Activated CD4-positive, alpha-beta T cell treated with anti-CD3 and anti-CD28 coated beads, Interleukin-2, Interleukin-6, amounts not matched to agents 100 ng/mL and 50 ng/mL, durations not matched to agents 16 hours and 8 hours (primary cell): ENCODE data around the gene C4orf17.
"Not testable (repeated sequence)": the region's sequence is repeated elsewhere in the genome, so short reads cannot be mapped to it uniquely, and the experiment has no call there.

ENCODE experiments used
- DNase-seq: peaks from one replicate; pipeline ENCODE4 v3.0.0-alpha.2; 2020

Gene C4orf17

DNA sequence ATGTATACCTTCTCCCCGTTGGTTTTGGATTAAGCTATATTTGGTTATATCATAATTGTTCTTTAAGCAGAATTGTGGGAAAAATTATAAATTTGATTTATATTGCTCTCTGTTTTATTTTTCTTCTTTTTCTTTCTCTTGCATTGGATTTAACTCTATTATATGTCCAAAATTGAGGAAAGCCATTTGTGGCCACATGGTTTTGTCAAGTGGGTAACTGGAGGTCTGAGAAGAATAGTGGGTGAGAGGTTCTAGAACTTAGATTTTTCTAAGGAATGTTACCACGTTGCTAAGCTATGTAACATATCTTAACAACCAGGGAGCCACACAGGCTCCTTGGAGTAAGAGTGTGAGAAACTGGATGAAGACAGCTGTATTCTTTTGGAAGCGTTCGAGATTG is at the start of gene C4orf17:
Gene C4orf17, plus strand, starts transcription at position 301 of the 400 bp plus-strand sequence. CDS start 2,061 bp downstream, outside the sequence.
- no peak for DNase-seq

DNA sequence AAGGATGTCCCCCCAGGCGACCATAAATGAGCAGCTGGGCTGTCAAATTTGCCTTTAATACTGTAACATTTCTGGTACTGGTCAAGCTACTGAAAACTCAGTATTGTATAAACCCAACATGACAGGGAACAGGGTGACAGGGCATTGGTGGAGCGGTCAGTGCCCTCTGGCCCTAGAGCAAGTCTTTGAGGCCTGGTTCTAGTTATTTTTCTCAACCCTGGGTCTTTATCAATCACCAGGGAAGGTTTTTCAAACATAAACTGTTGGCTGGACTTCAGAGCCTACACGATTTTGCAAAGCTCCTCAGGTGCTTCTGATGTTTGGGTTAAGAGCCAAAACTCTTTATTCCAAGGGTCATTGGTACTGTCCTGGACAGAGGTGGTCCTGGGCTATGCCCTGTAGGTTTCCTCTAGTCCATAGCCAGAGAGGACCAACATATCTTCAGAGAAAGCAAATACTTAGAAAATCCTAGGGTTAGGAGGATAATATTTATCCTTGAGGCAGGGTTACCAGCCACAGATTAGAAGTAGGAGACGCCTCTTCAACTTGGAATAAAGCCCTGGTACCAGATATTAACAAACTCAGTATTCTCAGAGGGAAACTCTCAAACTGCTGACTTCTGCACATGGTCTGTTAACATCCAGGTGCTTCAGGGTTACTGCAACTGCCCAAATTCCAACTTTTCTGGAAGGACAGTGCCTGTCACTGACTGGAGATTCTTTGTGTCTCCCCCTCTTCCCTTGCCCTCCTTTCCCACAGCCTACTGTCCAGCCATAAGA is 49.0 kb upstream of the C4orf17 start:
- no peak for DNase-seq

DNA sequence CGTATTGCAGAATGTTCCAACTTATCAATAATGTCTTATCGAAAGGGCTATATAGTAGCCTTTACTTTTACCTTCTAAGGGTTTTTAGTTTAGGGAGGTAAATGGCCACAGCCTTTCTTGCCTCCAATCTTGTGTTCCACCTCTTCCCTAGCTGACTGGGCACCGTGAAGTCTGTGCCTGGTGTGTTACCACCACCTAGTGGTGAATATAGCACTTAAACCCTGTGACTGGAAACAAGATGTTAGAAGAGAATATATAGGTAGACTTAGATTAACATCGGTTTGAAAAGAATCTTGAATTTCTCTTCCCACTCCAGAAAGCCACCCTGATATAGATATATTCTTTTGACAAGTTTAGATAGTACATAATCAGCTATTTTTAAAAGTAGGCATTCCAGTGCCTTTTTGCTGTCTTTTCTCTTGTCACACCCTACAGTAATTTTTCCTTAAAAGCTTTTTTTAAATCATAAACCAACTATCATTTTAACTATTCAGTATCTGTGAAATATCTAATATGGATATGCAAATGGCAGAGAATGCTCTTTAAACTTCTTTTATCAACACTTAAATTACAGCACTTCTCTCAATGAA is 47.9 kb upstream of the C4orf17 start:
- peak; percentile 76 for DNase-seq

DNA sequence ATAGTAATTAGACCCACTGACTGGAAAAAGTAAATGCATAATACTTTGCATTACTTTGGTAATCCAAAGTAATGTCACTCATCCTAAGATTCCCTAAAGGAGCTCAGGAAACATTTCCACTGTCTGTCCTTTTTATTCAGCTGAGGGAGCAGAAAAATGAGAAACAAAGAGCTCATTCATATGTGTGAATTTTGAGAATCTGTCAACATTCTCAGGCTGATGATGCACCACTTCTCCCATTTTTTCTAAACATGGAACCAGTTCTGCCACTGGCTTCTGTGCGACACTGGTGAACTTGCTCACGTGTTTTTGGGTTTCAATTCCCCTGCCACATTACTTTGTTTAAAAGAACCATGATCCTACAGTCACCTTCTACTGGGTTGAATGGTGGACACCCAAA is 47.3 kb upstream of the C4orf17 start:
- no peak for DNase-seq

DNA sequence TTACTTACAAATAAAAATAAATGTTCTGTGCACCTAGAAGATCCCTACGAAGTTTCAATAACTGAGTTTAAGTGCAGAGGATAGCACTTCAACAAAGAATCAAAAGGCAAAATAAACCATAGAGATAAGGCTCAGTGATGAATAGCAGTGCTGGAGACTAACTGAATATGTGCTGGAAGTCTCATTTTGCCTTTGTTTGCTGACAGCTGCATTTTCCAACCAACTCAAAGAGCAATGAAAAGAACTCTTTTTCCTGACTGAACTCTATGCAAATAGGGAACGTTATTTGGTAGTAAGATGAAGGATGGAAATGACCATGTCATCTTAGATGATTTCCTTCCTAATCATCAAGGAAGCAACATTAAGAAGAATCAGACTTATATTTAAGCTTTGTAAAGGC is 42.9 kb upstream of the C4orf17 start:
- no peak for DNase-seq

DNA sequence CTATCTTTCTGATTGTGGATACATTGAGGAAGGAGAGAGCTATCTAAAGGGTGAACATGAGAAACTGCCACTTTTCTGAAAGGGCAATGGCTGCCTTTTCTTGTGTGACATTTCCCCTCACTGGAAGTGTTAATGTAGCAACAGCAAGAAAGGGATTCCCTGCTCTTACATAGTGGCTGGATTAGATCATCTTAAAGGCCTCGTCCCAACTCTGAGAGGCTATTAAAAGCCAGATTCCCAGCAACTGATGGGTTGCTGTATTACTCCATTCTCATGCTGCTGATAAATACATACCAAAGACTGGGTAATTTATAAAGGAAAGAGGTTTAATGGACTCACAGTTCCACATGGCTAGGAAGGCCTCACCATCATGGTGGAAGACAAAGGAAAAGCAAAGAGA is 41.9 kb upstream of the C4orf17 start:
- DNase-seq, result no peak

DNA sequence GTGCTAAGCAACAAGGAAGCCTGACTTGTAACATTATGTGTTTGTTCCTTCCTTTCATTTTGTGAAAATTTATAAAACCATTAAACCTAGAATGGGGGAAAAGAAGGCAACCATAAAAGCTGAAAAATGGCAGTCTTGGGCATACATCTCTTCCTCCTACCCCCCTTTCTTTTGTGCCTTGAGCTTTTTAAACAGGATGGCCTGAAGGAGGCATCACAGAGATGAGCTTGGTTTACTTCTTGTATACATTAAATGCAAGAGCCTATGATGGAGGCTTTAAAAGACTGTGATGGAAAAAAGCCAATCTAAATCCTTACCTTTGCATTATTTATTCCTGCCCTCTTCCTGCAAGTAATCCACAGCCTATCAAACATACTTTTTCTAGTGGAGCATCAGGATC is 39.5 kb upstream of the C4orf17 start:
- DNase-seq, result no peak

DNA sequence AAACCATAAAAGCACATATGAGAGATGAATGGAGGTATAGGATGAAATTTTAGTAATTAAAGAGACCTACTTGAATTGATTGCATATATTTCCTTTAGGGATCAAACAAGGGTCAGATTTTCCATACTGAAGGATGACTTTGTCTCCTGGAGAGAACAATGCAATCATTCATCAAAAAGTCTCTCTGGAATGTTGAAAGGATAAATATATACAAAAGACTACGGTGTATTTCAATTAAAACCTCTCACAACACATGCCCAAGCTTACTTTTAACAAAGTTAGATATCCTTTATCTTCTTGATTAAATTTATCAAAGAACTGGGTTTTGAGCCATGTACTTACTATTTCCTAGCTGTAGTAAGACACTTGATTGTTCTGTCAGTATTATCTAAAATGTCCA is 38.9 kb upstream of the C4orf17 start:
- DNase-seq, result no peak

DNA sequence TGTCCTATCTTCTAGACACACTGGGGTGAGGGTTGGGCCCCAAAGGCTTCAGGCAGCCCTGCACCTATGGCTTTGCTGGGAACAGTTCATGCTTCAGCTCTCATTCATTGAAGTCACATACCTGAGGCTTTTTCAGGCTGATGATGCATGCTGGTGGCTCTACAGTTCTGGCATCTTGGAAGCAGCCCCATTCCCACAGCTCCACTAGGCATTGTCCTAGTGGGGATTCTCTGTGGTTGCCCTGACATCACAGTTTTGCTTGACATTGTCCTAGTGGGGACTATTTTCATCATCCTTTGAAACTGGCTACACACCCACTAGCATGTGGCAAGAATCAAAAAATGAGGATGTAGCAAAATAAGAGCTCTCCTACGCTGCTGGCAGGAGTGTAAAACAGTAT is 37.7 kb upstream of the C4orf17 start:
- DNase-seq, result no peak

DNA sequence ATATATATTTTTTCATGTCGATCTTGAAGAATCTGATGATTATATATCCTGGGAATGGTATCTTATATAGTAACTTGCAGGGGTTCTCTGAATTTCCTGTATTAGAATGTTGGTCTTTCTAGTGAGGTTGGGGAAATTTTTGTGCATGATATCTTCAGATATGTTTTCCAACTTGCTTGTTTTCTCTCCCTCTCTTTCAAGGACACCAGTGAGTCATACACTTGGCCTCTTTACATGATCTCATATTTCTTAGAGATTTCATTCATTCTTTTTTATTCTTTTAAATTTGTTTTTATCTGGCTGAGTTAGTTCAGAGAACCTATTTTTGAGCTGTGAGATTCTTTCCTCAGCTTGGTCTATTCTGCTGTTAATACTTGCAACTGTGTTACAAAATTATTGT is 27.2 kb upstream of the C4orf17 start:
- DNase-seq, result no peak

DNA sequence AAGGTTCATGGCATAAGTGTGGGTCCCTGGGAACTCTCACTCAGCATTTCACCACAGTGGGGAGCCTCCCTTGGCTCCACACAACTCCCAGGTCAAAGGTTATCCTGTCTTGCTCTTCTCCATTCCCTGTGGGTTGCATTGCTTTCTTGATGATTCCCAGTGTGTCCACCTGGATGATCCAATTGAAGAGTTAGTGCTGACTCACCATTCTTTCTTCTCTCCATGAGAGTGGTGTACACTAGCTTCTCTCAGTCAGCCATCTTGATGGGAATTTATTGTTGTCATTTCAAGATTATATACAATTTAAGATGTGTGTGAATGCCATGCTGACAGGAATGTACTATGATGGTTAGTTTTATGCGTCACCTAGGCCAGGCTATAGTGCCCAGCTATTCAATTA is 25.6 kb upstream of the C4orf17 start:
- DNase-seq, result no peak

DNA sequence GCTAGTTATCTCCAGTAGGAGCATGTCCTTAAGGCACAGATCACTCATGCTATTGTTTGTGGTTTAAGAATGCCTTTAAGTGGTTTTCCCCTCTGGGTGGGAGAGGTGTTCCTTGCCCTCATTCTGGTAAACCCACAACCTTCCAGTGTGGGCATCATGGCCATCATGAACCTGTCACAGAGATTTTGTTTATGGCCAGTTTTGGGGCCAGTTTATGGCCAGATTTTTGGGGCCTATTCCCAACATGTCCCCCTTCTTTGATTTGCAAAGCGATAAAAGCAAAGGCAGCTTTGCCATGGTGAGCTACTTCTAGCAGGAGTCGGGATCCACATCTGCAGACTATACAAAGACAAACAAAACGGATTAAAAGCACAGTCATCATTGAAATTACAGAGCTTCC is 24.2 kb upstream of the C4orf17 start:
- DNase-seq, result not testable (repeated sequence)

DNA sequence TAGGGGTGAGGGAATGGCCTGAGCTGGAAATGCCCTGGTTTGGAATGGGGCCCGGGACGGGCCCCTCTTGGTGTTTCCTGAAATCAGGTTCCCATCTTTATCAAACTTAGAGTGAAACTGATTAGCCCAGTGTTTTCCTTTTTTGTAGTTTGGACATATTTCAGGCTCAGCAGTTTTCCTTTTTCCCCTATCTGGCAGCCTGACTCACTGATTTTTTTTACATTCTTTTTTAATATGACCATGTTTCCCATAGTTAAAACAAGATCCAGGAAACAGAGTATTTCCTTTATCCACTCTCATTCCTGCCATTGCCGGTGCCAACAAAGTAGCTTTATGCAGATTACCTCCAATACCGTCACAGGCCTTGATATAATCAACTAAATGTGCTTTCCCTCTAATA is 20.5 kb upstream of the C4orf17 start:
- no peak for DNase-seq

DNA sequence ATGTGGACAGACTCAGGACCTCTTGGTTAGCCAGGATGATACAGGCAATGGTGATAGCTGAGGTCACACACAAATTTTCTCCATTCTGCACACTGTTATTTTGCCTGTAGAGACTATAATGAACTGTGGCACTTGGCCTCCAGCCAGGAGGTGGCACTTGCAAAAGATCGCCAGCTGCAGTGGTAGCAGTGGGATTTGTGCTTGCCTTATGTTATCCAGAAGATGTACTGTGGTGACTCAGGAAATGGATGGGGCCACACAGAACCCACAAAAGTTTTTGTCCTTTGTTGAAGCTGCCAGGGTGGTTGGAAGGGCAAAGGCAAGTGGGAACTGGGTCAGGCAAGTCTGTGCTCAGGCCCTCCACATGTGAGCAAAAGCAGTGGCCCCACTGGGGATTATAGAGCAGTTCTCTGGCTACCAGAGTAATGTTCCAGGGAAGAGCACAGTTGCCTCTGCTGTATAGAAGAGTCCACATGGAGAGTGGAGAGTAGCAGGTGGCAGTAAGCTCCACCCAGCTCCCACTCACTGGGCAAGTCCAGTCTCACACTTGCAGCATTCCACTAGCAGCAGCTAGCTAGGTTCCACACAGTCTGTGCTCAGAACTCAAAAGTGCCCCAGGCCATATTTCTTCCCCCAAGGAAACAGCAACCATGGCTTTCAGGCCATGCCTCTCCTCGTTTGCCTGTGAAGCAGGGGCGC is 5.9 kb upstream of the C4orf17 start:
- DNase-seq, result no peak

DNA sequence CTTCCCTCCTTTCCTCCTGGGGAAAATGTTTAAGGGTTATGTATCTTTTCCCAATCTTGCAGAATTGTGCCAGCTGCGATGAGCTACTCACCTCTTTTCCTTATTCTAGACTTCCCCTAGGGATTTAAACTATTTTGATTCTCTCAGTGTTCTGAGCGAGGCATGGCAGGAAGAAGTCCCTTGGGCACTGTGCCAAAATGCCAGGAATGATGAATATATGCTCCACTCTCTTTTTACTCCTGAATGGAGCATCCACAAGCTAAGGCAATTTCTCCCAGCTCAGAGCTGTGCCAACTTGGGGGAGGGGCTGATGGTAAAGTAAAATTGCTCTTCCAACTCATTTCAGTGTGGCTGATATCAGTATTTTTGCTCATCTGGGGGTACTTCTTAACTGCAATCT is 4.0 kb upstream of the C4orf17 start:
- no peak for DNase-seq

DNA sequence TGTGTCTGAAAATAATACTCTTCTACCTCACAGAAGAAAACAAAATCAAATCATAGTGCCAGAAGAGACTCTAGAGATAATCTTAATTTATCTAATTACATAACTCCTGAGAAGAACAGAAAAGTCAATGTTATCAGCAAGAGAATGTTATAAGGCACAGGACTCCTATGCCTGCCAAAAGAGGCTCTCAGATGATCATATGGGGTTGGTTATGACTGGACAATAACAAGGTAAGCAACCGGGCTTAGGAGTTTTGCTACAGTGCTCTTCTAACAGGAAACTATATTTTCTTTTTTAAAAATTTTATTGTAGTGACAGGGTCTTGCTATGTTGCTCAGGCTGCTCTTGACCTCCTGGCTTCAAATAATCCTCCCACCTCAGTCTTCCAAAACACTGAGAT is 3.5 kb upstream of the C4orf17 start:
- peak; percentile 44 for DNase-seq

DNA sequence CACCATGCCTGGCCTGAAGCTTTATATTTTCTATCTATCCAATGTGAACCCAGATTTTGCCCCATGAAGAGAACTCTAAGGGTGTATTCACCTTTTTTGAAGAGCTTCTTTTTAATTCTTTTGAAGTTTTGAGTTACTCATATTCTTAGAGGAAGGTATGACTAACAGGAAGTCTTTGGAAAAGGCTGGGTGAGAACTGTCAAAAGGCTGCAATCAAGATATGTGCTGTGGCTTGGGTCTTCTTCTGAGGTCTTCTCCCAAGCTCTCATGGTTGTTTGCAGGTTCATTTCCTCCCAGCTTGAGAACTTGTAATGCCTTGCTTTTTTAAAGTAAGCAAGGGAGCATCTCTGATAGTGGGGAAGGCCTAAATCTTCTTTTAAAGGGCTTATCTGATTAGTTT is 3.1 kb upstream of the C4orf17 start:
- peak; percentile 84 for DNase-seq

DNA sequence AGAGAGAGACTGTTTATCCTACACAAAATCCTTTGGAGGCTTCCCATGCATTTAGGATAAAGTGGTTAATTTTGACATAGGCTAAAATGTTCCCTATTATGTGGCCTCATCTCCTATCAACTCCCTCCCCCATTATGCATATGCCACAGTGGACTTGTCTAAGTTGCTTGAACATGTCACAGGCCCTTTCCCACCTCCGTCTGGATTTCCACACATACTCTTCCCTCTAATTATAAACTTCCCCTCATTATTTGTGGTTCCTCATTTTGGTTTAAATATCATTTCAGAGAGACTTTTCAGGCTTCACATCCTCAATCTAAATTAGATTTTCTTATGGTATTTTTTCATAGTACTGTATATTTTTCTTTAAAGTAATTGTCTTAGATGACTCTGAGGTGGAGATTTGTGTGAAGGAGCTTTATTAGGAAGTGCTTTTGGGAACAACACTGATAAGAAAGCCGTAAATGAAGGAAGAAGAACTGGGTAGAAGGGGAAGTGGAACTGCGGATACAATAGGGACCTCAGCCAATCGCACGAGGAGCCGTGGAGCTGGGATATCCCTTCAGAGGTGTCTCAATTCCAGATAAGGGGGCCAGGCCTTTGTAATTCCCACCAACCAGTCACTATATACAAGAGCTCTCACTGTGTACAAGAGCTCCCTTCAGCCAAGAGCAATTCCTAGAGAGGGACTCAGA is 7.9 kb downstream of the C4orf17 start:
- DNase-seq, result no peak

DNA sequence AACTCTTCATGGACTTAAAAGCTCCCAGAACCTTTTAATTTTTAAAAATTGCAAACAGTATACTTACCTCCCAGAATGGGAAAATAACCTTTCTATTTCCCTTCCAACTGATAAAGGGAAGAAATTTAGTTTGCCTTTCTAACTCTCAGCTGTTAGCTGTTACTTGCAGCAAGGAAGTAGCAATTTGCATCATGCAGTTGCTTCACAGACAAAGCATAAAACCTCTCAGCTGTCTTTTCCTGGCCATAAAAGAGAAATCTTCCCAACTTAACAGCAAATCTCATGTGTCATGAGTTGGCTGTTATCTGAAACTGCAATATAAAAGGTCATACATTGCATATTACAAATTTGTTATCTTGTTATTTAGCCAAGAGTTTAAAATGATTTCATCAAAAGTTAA is 18.4 kb downstream of the C4orf17 start:
- DNase-seq, result no peak

DNA sequence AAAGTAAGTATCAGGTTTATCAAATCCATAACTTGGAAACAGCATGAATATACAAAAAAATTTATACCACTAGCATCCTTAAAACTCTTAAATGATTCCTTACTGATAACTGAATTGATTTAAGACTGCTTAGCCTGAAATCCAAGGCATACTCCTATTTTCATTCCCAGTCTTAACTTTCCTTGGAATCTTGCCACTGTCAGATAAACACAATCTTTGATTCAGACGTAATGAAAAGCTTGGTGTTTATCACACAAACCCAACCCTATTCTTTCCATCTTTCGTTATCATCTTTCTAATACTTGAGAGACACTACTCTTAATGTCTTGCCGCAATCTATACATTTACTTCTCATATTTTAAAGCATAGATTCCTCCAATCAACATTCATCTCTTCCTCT is 19.1 kb downstream of the C4orf17 start:
- no peak for DNase-seq

DNA sequence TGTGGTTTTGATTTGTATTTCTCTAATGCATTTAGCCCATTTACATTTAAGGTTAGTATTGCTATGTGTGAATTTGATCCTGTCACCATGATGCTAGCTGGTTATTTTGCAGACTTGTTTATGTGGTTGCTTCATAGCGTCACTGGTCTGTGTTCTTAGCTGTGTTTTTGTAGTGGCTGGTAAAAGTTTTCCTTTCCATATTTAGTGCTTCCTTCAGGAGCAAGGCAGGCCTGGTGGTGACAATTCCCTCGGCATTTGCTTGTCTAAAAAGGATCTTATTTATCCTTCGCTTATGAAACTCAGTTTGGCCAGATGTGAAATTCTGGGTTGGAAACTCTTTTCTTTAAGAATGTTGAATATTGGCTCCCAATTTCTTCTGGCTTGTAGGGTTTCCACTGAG is 23.9 kb downstream of the C4orf17 start:
- DNase-seq, result not testable (repeated sequence)

DNA sequence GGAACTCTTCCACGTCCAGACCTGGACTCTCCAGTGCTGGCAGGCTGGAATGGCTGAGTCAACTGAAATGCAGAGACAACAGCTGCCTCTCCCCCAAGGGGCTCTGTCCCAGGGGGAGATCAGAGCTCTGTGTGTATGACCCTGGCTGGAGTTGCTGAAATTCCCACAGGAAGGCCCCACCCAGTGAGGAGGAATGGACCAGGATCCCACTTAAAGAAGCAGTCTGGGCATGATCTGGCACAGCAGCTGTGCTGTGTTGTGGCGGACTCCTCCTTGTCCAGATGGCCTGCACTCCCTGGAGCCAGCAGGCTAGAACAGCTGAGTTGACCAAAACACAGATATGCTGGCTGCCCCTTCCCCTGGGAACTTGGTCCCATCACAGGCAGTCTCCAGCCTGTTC is 25.4 kb downstream of the C4orf17 start:
- DNase-seq, result no peak

DNA sequence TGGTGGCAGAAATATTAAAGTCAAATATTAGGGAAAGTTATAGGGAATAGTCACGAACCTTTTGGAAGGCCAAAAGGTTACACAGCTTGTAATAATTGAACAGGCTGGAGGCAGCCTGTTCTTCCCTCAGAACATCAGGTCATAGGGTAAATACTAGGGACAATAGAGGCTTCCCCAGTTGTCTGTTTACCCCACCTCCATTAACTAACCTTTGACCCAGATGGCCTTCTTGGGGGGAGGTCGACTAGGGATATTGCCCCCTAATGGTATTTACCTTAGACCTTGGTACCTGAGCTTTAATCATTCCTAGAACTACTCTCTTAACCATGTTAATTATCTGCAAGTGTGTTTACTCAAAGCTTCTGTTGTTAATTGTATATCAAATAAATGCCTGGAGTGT is 26.0 kb downstream of the C4orf17 start:
- no peak for DNase-seq

DNA sequence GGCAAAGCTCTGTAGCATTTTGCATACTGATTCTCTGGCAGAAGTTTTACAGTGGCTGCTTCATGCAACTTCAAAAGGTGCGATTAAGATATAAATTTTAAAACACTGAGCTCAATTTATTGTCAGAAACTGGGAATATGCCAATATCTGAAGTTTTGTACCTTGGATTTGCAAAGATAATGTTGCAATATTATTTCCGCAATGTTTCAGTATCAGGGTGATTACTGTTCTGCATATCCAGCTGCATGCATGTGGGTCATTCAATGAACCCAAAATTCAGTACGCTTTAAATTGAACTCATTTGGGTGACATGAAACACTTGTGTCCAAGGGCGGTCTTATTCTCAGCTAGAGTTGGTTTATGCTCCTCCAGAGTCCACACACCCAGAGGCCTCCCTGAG is 26.9 kb downstream of the C4orf17 start:
- DNase-seq, result no peak
